T1000 (cell line): ENCODE data around the gene PPIP5K2.

Source experiments
- DNase-seq: peaks from one replicate; lab custom pipeline; 2025; ENCODE audit warnings: mixed read lengths; lab: John Stamatoyannopoulos, UW

Gene PPIP5K2

DNA sequence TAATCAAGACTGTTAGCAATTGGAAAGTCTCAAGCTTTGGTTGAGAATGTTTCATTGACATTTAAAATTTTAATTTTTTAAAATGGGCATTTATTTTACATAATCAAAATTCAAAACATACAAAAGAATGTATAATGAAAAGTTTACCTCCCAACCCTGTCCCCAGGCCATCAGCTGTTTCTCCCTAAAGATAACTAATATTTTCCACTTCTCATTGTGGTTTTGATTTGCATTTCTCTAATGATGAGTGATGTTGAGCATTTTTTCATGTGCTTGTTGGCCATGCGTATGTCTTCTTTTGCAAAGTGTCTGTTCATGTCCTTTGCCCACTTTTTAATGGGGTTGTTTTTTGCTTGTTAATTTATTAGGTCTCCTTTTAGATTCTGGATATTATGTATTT, 127.0 kb downstream of the PPIP5K2 start:
- DNase-seq = no peak

- DNase-seq = no peak
Measured at GRCh38 chr5:103249068-103249467, 129.0 kb downstream of the PPIP5K2 start.

DNA sequence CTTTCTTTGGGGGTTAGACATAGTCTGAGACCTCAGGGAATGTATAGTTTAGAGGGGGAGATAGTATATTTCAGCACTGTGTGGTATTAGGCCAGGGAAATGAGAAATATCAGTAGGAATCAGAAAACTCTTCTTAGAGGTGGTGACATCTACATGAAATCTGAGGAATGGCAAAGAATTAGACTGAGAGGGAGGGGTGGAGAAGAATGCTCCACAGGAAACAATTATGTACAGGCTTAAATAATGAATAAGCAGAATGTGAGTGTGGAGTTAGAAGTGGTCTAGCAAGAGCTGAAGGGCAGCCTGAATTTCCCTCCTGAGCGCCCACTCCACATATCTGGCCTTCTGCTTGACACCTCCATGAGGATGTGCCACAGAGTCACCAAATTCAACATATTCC, 134.8 kb downstream of the PPIP5K2 start:
- DNase-seq = no peak

DNA sequence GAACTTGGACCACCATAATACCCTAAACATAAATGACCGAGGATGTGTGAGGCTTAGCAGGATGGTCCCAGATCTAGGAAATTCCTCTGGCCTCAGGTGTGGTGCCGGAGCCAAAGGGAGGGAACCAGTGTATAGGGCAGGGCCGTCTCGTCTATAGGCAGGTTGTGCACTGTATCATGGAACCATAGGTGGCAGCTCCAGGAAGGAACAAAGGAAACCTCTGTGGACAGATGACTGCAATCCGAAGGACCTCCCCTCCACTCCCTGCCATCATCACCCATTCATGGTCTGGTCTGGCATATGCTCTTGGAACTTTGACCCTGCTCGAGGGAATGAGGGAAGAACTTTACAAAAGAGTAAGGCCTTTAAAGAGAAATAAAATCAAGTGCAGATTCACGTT, 135.6 kb downstream of the PPIP5K2 start:
- DNase-seq = no peak

- no peak for DNase-seq
Measured at GRCh38 chr5:103256178-103256577, 136.1 kb downstream of the PPIP5K2 start.

DNA sequence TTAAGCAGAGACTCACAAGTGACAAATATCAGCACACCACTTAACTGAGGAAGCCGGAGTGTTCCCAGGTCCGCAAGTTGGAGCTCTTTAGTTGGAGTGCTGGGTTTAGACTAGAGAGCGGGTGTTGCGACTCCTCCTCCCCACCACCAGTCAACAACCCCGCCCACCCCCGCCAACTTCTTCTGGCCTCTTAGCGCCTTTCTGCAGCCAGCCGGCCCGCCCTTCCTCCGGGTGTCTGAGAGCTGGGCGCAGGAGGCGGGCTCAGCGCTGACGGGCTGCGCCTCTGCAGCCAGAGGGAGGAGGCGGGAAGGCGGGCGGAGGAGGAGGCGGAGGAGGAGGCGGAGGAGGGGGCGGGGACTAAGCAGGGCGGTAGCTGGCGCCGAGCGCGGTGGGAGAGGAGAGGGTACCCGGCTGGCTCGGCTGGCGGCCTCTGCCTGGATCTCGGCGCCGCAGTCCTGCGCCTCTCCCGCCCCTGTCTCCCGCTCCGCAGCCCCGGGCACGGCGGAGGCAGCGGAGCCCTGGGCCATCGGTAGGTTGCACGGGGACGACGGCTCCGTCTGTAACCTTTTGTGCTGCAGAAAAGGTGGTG, 138.4 kb downstream of the PPIP5K2 start, which contains the start of gene MACIR:
Gene MACIR (plus strand): TSS at position 396 of the 589 bp plus-strand sequence. CDS start 17,157 bp downstream, outside the sequence.
- DNase-seq = peak; percentile 92

DNA sequence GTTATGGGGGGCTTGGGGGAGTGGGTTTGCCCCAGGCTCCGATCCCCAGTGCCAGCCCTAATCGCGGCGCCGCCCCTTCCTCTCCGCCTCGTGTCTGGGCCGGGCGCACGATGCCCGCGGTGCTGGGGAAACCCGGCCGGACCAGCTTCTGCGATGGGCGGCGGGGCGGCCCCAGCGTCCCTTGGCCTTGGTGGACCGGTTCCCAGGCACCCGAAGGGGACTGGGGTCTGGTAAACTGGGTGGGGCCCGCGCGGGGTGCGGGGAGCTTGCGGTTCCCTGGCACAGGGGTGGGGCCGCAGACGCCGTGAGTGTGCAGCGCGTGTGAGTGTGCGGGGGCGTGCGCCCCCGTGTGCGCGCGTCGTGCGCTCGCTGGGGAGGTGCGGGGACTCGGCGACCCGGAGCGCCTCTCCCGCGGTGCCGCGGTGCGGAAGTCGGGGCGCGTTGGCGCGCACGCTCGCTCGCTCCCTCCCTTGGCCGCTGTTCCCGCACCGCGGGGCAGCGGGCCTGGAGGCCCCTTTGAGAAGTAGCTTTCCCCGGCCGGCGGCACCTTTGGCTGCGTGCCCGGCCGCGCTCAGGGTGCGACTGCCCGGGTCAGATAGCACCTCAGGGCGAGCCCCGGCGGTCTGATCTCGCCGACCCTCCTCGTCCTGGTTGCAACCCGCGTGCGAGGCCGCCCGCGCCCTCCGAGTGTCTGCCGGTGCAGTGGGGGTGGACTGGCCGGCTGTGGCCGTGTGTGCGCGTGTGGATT, 139.0 kb downstream of the PPIP5K2 start:
- DNase-seq = peak; percentile 42

DNA sequence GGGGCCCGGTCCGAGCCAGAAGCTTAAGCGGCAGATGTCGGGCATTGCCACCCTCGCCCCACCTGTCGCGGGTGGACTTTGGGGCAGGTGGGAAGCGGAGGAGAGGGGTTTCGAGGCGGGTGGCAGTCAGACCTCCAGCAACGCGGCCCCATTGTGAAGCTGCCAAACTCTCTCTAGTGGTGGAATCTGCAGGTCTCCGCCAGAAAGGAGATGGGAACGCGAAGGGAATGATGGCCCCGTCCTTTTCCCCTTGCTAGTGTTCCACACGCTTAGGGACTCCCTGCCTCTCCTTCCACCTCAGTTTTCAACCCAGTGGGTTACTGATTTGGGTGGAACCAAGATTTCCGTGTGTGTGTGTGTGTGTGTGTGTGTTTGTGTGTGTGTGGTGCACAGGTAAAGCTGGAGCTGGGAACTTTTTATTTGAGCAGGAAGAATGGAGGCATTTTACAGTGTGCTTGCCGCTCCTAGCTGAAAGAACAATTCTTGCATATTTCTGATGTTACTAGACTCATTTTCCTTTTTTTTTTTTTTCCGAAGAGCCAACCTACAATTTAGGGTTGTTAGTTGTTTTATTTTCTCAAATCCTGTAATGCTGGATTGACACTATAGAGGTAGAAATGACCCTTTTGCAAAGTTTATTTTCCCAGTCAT, 139.7 kb downstream of the PPIP5K2 start:
- no peak for DNase-seq

- no peak for DNase-seq
Measured at GRCh38 chr5:103260951-103261350, 140.8 kb downstream of the PPIP5K2 start.
